Stimulated activated CD8-positive, alpha-beta memory T cell treated with anti-CD3 and anti-CD28 coated beads, Interleukin-12 subunit alpha, Interleukin-12 subunit beta, amount 100 ng/mL, for 4 hours (primary cell): ENCODE results near the gene KRT76.

Experiments used
- DNase-seq: peaks from one replicate; pipeline ENCODE4 v3.0.0-alpha.2; 2020; ENCODE audit warnings: low read depth

Gene KRT76

GRCh38 chr12:52813203-52813819, 36.2 kb upstream of the KRT76 start:
- DNase-seq: no peak

GRCh38 chr12:52812749-52813148, 35.6 kb upstream of the KRT76 start:
- DNase-seq: no peak

- DNase-seq: no peak
Observed at GRCh38 chr12:52812073-52812400, 34.9 kb upstream of the KRT76 start.

- DNase-seq: no peak
Observed at GRCh38 chr12:52811191-52812072, 34.3 kb upstream of the KRT76 start.

- DNase-seq: no peak
Observed at GRCh38 chr12:52810554-52810953, 33.4 kb upstream of the KRT76 start.

- DNase-seq: no peak
Observed at GRCh38 chr12:52809166-52809565, 32.0 kb upstream of the KRT76 start.

- DNase-seq: no peak
Observed at GRCh38 chr12:52808573-52809160, 31.5 kb upstream of the KRT76 start.

- DNase-seq: no peak
Observed at GRCh38 chr12:52807544-52808470, 30.7 kb upstream of the KRT76 start.

GRCh38 chr12:52806821-52807543, 29.8 kb upstream of the KRT76 start:
- DNase-seq: no peak

- no peak for DNase-seq
Observed at GRCh38 chr12:52806169-52806811, 29.1 kb upstream of the KRT76 start.

GRCh38 chr12:52805739-52806138, 28.6 kb upstream of the KRT76 start:
- no peak for DNase-seq

- DNase-seq: no peak
Observed at GRCh38 chr12:52805000-52805399, 27.9 kb upstream of the KRT76 start.

- DNase-seq: no peak
Observed at GRCh38 chr12:52802442-52802841, 25.3 kb upstream of the KRT76 start.

GRCh38 chr12:52801773-52802172, 24.6 kb upstream of the KRT76 start:
- DNase-seq: no peak

GRCh38 chr12:52800259-52800917, 23.2 kb upstream of the KRT76 start:
- DNase-seq: no peak

GRCh38 chr12:52799505-52800211, 22.5 kb upstream of the KRT76 start:
- no peak for DNase-seq

- no peak for DNase-seq
Observed at GRCh38 chr12:52798671-52799504, 21.7 kb upstream of the KRT76 start.

GRCh38 chr12:52798003-52798670, 21.0 kb upstream of the KRT76 start:
- no peak for DNase-seq
